Neuronal stem cell (in vitro differentiated cells): Measurements from ENCODE around the gene RTL1.

Experiments used
- DNase-seq: peaks from one replicate; pipeline ENCODE4 v3.0.0-alpha.2; 2013; ENCODE audit warnings: low spot score
- H2AFZ ChIP-seq: one replicate; pipeline ENCODE4 v1.6.1; 2013; ENCODE audit warnings: mild to moderate bottlenecking, low read length, inconsistent platforms
- H2AK5ac ChIP-seq: 2 replicates; pipeline ENCODE4 v1.6.1; 2013; ENCODE audit warnings: low read depth, mild to moderate bottlenecking, inconsistent platforms, low read length, moderate library complexity, mixed read lengths
- H2BK120ac ChIP-seq: 2 replicates; pipeline ENCODE4 v1.6.1; 2013; ENCODE audit warnings: low read depth, mild to moderate bottlenecking, inconsistent platforms, low read length, moderate library complexity, mixed read lengths
- H2BK12ac ChIP-seq: one replicate; pipeline ENCODE4 v1.6.1; 2013; ENCODE audit warnings: low read length, inconsistent platforms
- H2BK15ac ChIP-seq: 2 replicates; pipeline ENCODE4 v1.6.1; 2013; ENCODE audit warnings: mild to moderate bottlenecking, low read length, inconsistent platforms, mixed read lengths
- H2BK5ac ChIP-seq: one replicate; pipeline ENCODE4 v1.6.1; 2013; ENCODE audit warnings: inconsistent platforms, mild to moderate bottlenecking, low read length, moderate library complexity
- H3K14ac ChIP-seq: one replicate; pipeline ENCODE4 v1.6.1; 2013; ENCODE audit warnings: low read length, inconsistent platforms
- H3K18ac ChIP-seq: 2 replicates; pipeline ENCODE4 v1.6.1; 2013; ENCODE audit warnings: low read length, inconsistent platforms
- H3K23ac ChIP-seq: 2 replicates; pipeline ENCODE4 v1.6.1; 2013; ENCODE audit warnings: low read depth, mild to moderate bottlenecking, mixed read lengths, low read length, inconsistent platforms; ENCODE audit not compliant: poor library complexity
- H3K27ac ChIP-seq: replicated peaks from 3 replicates; pipeline ENCODE4 v1.5.1; 2013; ENCODE audit warnings: low read length, inconsistent platforms
- H3K27me3 ChIP-seq, 3 experiments: 2 replicates each; pipeline ENCODE4 v1.6.1; 2013; ENCODE audit warnings: low read length in 3 of 3, mild to moderate bottlenecking in 2 of 3, inconsistent platforms in 1 of 3, low read depth in 1 of 3, mixed read lengths in 1 of 3, moderate library complexity in 1 of 3; ENCODE audit not compliant: control insufficient read depth in 3 of 3, insufficient read depth in 3 of 3
- H3K36me3 ChIP-seq, 2 donors: replicated peaks in 1 of 2; 2 replicates each; pipeline ENCODE4 v1.6.1; 2013; ENCODE audit warnings: low read length in 2 of 2; ENCODE audit not compliant: control insufficient read depth in 2 of 2, insufficient read depth in 2 of 2
- H3K4ac ChIP-seq: 2 replicates; pipeline ENCODE4 v1.6.1; 2013; ENCODE audit warnings: inconsistent platforms, mild to moderate bottlenecking, low read length, moderate library complexity
- H3K4me1 ChIP-seq, 2 donors: 1 replicate in 1 of 2; 2 replicates in 1 of 2; pipeline ENCODE4 v1.6.1; 2013; ENCODE audit warnings: low read length in 2 of 2, low read depth in 1 of 2; ENCODE audit not compliant: control insufficient read depth in 2 of 2, insufficient read depth in 1 of 2
- H3K4me2 ChIP-seq: one replicate; pipeline ENCODE4 v1.6.1; 2013; ENCODE audit warnings: mild to moderate bottlenecking, low read length, inconsistent platforms; ENCODE audit not compliant: insufficient read depth, poor library complexity, severe bottlenecking
- H3K4me3 ChIP-seq, 2 donors: 2 replicates each; pipeline ENCODE4 v1.5.1; 2013; ENCODE audit warnings: low read length in 2 of 2, mild to moderate bottlenecking in 2 of 2, inconsistent platforms in 1 of 2, moderate library complexity in 1 of 2
- H3K79me1 ChIP-seq: one replicate; pipeline ENCODE4 v1.6.1; 2013; ENCODE audit warnings: low read depth, mild to moderate bottlenecking, inconsistent platforms, low read length, moderate library complexity
- H3K9ac ChIP-seq: one replicate; pipeline ENCODE4 v1.6.1; 2013; ENCODE audit warnings: mild to moderate bottlenecking, low read depth, low read length, inconsistent platforms; ENCODE audit not compliant: poor library complexity
- H3K9me3 ChIP-seq, 2 donors: replicated peaks in 1 of 2; 2 replicates each; pipeline versions ENCODE3 to v1.6.1; 2013; ENCODE audit warnings: low read length in 2 of 2, mild to moderate bottlenecking in 2 of 2, inconsistent platforms in 1 of 2, low read depth in 1 of 2, mixed read lengths in 1 of 2, moderate library complexity in 1 of 2; ENCODE audit not compliant: control insufficient read depth in 2 of 2, insufficient read depth in 1 of 2
- H4K8ac ChIP-seq: one replicate; pipeline ENCODE4 v1.6.1; 2013; ENCODE audit warnings: low read depth, mild to moderate bottlenecking, inconsistent platforms, low read length, moderate library complexity
- H4K91ac ChIP-seq: one replicate; pipeline ENCODE4 v1.6.1; 2013; ENCODE audit warnings: low read length, low read depth, mild to moderate bottlenecking, inconsistent platforms; ENCODE audit not compliant: poor library complexity
- WGBS, 2 donors: extraction: QIAGEN DNeasy Blood & Tissue Kit; methylation state at CpG; one replicate each; pipeline ENCODE4 v1.1.7; 2013; ENCODE audit warnings: missing lambda C conversion rate in 2 of 2, mixed read lengths in 1 of 2; ENCODE audit not compliant: insufficient read length in 2 of 2, insufficient replicate concordance in 1 of 2; ENCODE audit errors: extremely low coverage in 2 of 2; 5-methylcytosine and 5-hydroxymethylcytosine counted together

RTL1 gene

DNA sequence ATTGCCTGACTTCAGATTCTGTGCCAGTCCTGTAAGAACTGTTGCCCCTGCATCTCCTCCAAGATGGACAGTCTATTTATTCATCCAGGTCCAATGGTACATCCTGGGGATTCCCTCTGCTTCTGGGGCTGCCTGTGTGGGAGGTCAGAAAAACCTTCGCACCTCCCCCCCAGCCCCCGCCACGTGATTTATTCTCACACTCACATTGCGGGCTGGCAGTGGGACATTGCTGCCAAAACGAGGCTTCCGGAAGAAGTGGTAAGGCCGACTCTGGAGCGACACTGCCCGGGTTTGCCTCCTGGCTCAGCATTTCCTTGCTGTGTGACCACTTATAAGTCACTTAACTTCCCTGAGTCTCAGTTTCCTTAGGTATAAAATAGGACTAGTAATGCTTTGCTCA, 5.9 kb upstream of the RTL1 start:
- no peak overlapping the region for H3K23ac ChIP-seq
- H3K27me3 ChIP-seq = no peaks in the 10 kb centered on the region
- H2BK120ac ChIP-seq = no peak overlapping the region
- no peak overlapping the region for H3K4me2 ChIP-seq
- no peak overlapping the region for H3K9ac ChIP-seq
- H3K4me3 ChIP-seq = no peak overlapping the region
- no peak overlapping the region for H2AK5ac ChIP-seq
- H3K9me3 ChIP-seq = peaks cover 9 to 12% of the 10 kb centered on the region in 2 donors
- no CpG with 5 or more reads among the region's 9 CpGs for WGBS, 2 donors
- H3K18ac ChIP-seq = no peak overlapping the region
- no peak overlapping the region for H3K14ac ChIP-seq
- H4K91ac ChIP-seq = no peak overlapping the region
- no peak overlapping the region for H2BK12ac ChIP-seq
- H3K27ac ChIP-seq = no peak overlapping the region
- H3K79me1 ChIP-seq = no peaks in the 10 kb centered on the region
- H2BK15ac ChIP-seq = no peak overlapping the region
- DNase-seq = no peak
- no peaks in the 10 kb centered on the region for H3K36me3 ChIP-seq
- H4K8ac ChIP-seq = no peak overlapping the region
- peaks cover 19 to 24% of the 10 kb centered on the region in 2 donors for H3K4me1 ChIP-seq
- no peak overlapping the region for H2AFZ ChIP-seq
- no peak overlapping the region for H2BK5ac ChIP-seq
- no peak overlapping the region for H3K4ac ChIP-seq

DNA sequence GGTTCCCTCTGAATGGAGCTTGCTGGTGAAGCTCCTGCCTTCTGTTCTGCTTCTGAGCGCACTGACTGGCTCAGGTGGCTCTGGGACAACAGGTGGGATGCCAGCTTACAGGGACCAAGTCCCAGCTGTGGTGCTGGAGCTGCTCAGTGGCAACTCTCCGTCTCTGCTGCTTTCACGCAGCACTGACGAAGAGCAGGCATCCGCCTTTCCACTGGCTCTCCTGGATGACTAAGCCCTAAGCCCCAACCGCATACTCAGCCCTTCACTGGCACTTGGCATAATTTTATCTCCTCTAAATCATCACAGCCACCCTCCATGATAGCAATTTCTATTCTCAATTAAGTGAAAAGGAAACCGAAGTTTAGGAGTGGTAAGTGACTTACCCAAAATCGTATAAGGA, 3.7 kb upstream of the RTL1 start:
- H3K14ac ChIP-seq = no peak overlapping the region
- H2AFZ ChIP-seq = no peak overlapping the region
- DNase-seq = no peak
- H2BK15ac ChIP-seq = no peak overlapping the region
- H4K8ac ChIP-seq = no peak overlapping the region
- peak overlapping the region; percentile 11 for H2AK5ac ChIP-seq
- H2BK5ac ChIP-seq = no peak overlapping the region
- H2BK120ac ChIP-seq = no peak overlapping the region
- no CpG with 5 or more reads among the region's 8 CpGs for WGBS, 2 donors
- peak overlapping the region; percentile 39 for H3K9ac ChIP-seq
- H3K79me1 ChIP-seq = no peaks in the 10 kb centered on the region
- H3K4ac ChIP-seq = no peak overlapping the region
- peak overlapping the region; percentile 19 for H2BK12ac ChIP-seq
- no peak overlapping the region for H3K27ac ChIP-seq
- no peak overlapping the region for H4K91ac ChIP-seq
- H3K4me1 ChIP-seq = peaks cover 34 to 36% of the 10 kb centered on the region in 2 donors
- H3K27me3 ChIP-seq = no peaks in the 10 kb centered on the region
- no peaks in the 10 kb centered on the region for H3K36me3 ChIP-seq
- peak overlapping the region; percentile 76 for H3K18ac ChIP-seq
- H3K4me2 ChIP-seq = no peak overlapping the region
- H3K4me3 ChIP-seq = peak overlapping the region in 1 of 2 donors; percentile 10
- H3K9me3 ChIP-seq = peaks cover 9 to 12% of the 10 kb centered on the region in 2 donors
- H3K23ac ChIP-seq = no peak overlapping the region

DNA sequence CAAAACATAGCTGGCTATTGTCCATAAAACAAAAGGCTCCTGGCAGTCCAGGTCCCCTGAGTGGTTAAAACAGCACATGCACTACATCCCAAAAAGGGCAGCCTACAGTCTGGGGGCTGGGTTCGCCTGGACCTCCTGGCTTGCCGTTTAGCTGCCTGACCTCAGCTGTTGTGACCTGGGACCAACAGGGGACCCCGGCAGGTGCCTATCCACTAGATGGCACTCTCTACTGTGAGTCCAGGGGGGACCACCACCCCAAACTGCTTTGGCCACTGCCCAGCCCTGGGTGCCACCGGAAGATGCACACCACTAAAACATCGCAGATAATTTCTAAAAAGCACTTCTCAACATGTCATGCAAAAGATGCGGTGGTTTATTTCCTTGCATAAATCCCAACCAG, 2.9 kb upstream of the RTL1 start:
- Histone ChIP-seq H3K9ac (no peak overlapping the region), H3K18ac (no peak overlapping the region), H2BK12ac (no peak overlapping the region), H3K36me3 (no peaks in the 10 kb centered on the region), H3K27me3 (no peaks in the 10 kb centered on the region), H3K4me1 (peaks cover 32 to 39% of the 10 kb centered on the region in 2 donors), H3K9me3 (peaks cover 12 to 15% of the 10 kb centered on the region in 2 donors), H2AFZ (peak overlapping the region; percentile 68), H3K4ac (no peak overlapping the region), H3K4me3 (no peak overlapping the region), H3K27ac (no peak overlapping the region), H2BK120ac (no peak overlapping the region), H4K8ac (no peak overlapping the region), H3K23ac (no peak overlapping the region), H3K4me2 (no peak overlapping the region), H2BK15ac (no peak overlapping the region), H3K14ac (no peak overlapping the region), H2AK5ac (no peak overlapping the region), H2BK5ac (no peak overlapping the region), H4K91ac (no peak overlapping the region), H3K79me1 (no peaks in the 10 kb centered on the region)
- no peak for DNase-seq
- WGBS, 2 donors = no CpG with 5 or more reads among the region's 6 CpGs

DNA sequence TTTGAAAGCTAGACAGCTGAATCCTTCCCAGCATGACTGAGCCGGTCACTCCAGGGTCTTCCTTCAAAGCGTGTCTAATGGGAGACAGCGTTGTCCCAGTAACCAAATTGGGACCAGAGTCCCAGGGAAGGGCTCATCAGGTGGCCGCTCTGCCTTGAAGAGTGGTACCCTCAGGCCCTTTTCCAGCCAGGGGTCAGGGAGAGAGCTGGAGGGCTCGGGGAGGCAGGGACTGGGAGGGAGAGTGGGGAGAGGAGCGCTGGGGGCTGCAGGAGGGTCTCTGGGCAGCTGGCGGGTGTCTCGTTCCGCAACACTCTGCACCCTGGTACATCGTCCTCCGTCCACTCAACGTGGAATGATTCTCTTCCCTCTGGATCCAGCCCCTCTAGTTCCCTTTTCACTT, 1.6 kb upstream of the RTL1 start:
- Histone ChIP-seq H3K4ac (no peak overlapping the region), H3K4me3 (peak overlapping the region in 1 of 2 donors; percentile 36), H2BK15ac (no peak overlapping the region), H3K9me3 (peaks cover 9 to 11% of the 10 kb centered on the region in 2 donors), H2BK12ac (peak overlapping the region; percentile 27), H2BK5ac (no peak overlapping the region), H3K79me1 (no peaks in the 10 kb centered on the region), H3K14ac (no peak overlapping the region), H3K4me1 (peaks cover 38 to 45% of the 10 kb centered on the region in 2 donors), H3K4me2 (no peak overlapping the region), H2BK120ac (no peak overlapping the region), H4K91ac (peak overlapping the region; percentile 87), H3K27ac (no peak overlapping the region), H3K27me3 (no peaks in the 10 kb centered on the region), H3K18ac (peak overlapping the region; percentile 88), H3K23ac (no peak overlapping the region), H2AFZ (peak overlapping the region; percentile 88), H3K36me3 (no peaks in the 10 kb centered on the region), H2AK5ac (peak overlapping the region; percentile 59), H3K9ac (no peak overlapping the region), H4K8ac (no peak overlapping the region)
- DNase-seq = no peak
- WGBS, 2 donors = no CpG with 5 or more reads among the region's 12 CpGs
